ENCODE measurements around the gene PFAS.

The PFAS gene

GRCh38 chr17:8225813-8226535 lies 23.1 kb upstream of the PFAS start:
- no peak for TF ChIP-seq CTCF (IDR thresholded peaks at IDR 0.05)

GRCh38 chr17:8226536-8227237 lies 22.4 kb upstream of the PFAS start:
- no peak for TF ChIP-seq CTCF (IDR thresholded peaks at IDR 0.05)

- no peak for TF ChIP-seq CTCF (IDR thresholded peaks at IDR 0.05)
Observed at GRCh38 chr17:8227238-8227581, 21.9 kb upstream of the PFAS start.

- no peak for TF ChIP-seq CTCF (IDR thresholded peaks at IDR 0.05)
Observed at GRCh38 chr17:8231701-8232100, 17.4 kb upstream of the PFAS start.

GRCh38 chr17:8234361-8235270 lies 14.5 kb upstream of the PFAS start:
- no peak for TF ChIP-seq CTCF (IDR thresholded peaks at IDR 0.05)

GRCh38 chr17:8235676-8236075 lies 13.4 kb upstream of the PFAS start:
- no peak for TF ChIP-seq CTCF (IDR thresholded peaks at IDR 0.05)

GRCh38 chr17:8237175-8237574 lies 11.9 kb upstream of the PFAS start:
- TF ChIP-seq CTCF (IDR thresholded peaks at IDR 0.05): no peak

All from LNCAP (cell line).